Duodenal mucosa (tissue), 2 donors: Measurements from ENCODE around the gene LONP2.
"Not testable (repeated sequence)": the region's sequence is repeated elsewhere in the genome, so short reads cannot be mapped to it uniquely, and the experiment has no call there.

Experiments
- H3K27ac ChIP-seq: one replicate; pipeline ENCODE4 v1.7.0; 2013; ENCODE audit warnings: low read depth, low read length
- H3K27me3 ChIP-seq, 2 donors: one replicate each; pipeline ENCODE4 v1.7.0; 2013; ENCODE audit warnings: low read length in 2 of 2, control low read depth in 1 of 2; ENCODE audit not compliant: insufficient read depth in 2 of 2, control insufficient read depth in 1 of 2
- H3K36me3 ChIP-seq, 2 donors: one replicate each; pipeline ENCODE4 v1.7.0; 2013; ENCODE audit warnings: low read length in 2 of 2, control low read depth in 1 of 2; ENCODE audit not compliant: insufficient read depth in 2 of 2, control insufficient read depth in 1 of 2
- H3K4me1 ChIP-seq, 2 donors: one replicate each; pipeline ENCODE4 v1.7.0; 2013; ENCODE audit warnings: low read length in 2 of 2, control low read depth in 1 of 2; ENCODE audit not compliant: insufficient read depth in 2 of 2, control insufficient read depth in 1 of 2
- H3K4me3 ChIP-seq, 2 donors: one replicate each; pipeline ENCODE4 v1.7.0; 2013; ENCODE audit warnings: low read length in 2 of 2, low read depth in 1 of 2
- H3K9ac ChIP-seq, 2 donors: one replicate each; pipeline ENCODE4 v1.7.0; 2013; ENCODE audit warnings: low read length in 2 of 2, low read depth in 1 of 2
- H3K9me3 ChIP-seq, 2 donors: one replicate each; pipeline ENCODE4 v1.7.0; 2013; ENCODE audit warnings: low read length in 2 of 2, control low read depth in 1 of 2; ENCODE audit not compliant: control insufficient read depth in 1 of 2

Gene LONP2

GRCh38 chr16:48350736-48351135, 106.6 kb downstream of the LONP2 start:
- Histone ChIP-seq H3K27ac (no peak overlapping the region), H3K4me3 (no peak overlapping the region), H3K9ac (no peak overlapping the region), H3K9me3 (no peaks in the 10 kb centered on the region), H3K27me3 (no peaks in the 10 kb centered on the region), H3K36me3 (peaks cover 22 to 53% of the 10 kb centered on the region in 2 donors), H3K4me1 (no peaks in the 10 kb centered on the region)

- H3K4me1 ChIP-seq = no peaks in the 10 kb centered on the region
- H3K27me3 ChIP-seq = no peaks in the 10 kb centered on the region
- H3K27ac ChIP-seq = no peak overlapping the region
- no peaks in the 10 kb centered on the region for H3K9me3 ChIP-seq
- no peak overlapping the region for H3K4me3 ChIP-seq
- no peak overlapping the region for H3K9ac ChIP-seq
- peaks cover 20 to 58% of the 10 kb centered on the region in 2 donors for H3K36me3 ChIP-seq
These were observed 108.7 kb downstream of the LONP2 start for GRCh38 chr16:48352648-48353390.

- H3K36me3 ChIP-seq = peaks cover 18 to 52% of the 10 kb centered on the region in 2 donors
- H3K9me3 ChIP-seq = no peaks in the 10 kb centered on the region
- peak overlapping the region in 1 of 2 donors; percentile 1 for H3K9ac ChIP-seq
- no peaks in the 10 kb centered on the region for H3K4me1 ChIP-seq
- no peaks in the 10 kb centered on the region for H3K27me3 ChIP-seq
- H3K27ac ChIP-seq = no peak overlapping the region
- no peak overlapping the region for H3K4me3 ChIP-seq
These were observed 109.6 kb downstream of the LONP2 start for GRCh38 chr16:48353565-48354163.

GRCh38 chr16:48354385-48354784, 110.3 kb downstream of the LONP2 start:
- H3K36me3 ChIP-seq = peaks cover 18 to 45% of the 10 kb centered on the region in 2 donors
- H3K4me3 ChIP-seq, H3K4me1 ChIP-seq, H3K9me3 ChIP-seq, H3K9ac ChIP-seq, H3K27me3 ChIP-seq, H3K27ac ChIP-seq: not testable (repeated sequence)

GRCh38 chr16:48354877-48355855, 111.1 kb downstream of the LONP2 start:
- H3K9me3 ChIP-seq = no peaks in the 10 kb centered on the region
- no peak overlapping the region for H3K4me3 ChIP-seq
- no peaks in the 10 kb centered on the region for H3K27me3 ChIP-seq
- no peaks in the 10 kb centered on the region for H3K4me1 ChIP-seq
- no peak overlapping the region for H3K27ac ChIP-seq
- H3K9ac ChIP-seq = no peak overlapping the region
- H3K36me3 ChIP-seq = peaks cover 18 to 40% of the 10 kb centered on the region in 2 donors

- no peaks in the 10 kb centered on the region for H3K27me3 ChIP-seq
- H3K9ac ChIP-seq = no peak overlapping the region
- H3K9me3 ChIP-seq = no peaks in the 10 kb centered on the region
- no peak overlapping the region for H3K27ac ChIP-seq
- H3K4me1 ChIP-seq = no peaks in the 10 kb centered on the region
- H3K36me3 ChIP-seq = peaks cover 14 to 32% of the 10 kb centered on the region in 2 donors
- H3K4me3 ChIP-seq = no peak overlapping the region
These were observed 112.7 kb downstream of the LONP2 start for GRCh38 chr16:48356633-48357376.

GRCh38 chr16:48358419-48358818, 114.3 kb downstream of the LONP2 start:
- H3K36me3 ChIP-seq = peaks cover 13 to 26% of the 10 kb centered on the region in 2 donors

GRCh38 chr16:48359983-48360382, 115.9 kb downstream of the LONP2 start:
- Histone ChIP-seq H3K9ac (no peak overlapping the region), H3K4me3 (no peak overlapping the region), H3K27me3 (no peaks in the 10 kb centered on the region), H3K36me3 (peaks cover 13 to 26% of the 10 kb centered on the region in 2 donors), H3K27ac (no peak overlapping the region), H3K4me1 (peaks cover 7 to 13% of the 10 kb centered on the region in 2 donors), H3K9me3 (no peaks in the 10 kb centered on the region)

More at GRCh38 chr16:48358419-48358818, 114.3 kb downstream of the LONP2 start:
- no peaks in the 10 kb centered on the region for H3K27me3 ChIP-seq
- H3K9ac ChIP-seq = no peak overlapping the region
- no peak overlapping the region for H3K4me3 ChIP-seq
- no peak overlapping the region for H3K27ac ChIP-seq
- H3K4me1 ChIP-seq = peaks cover 0 to under 1% of the 10 kb centered on the region in 2 donors
- no peaks in the 10 kb centered on the region for H3K9me3 ChIP-seq

GRCh38 chr16:48361012-48361411, 116.9 kb downstream of the LONP2 start:
- peaks cover 14 to 19% of the 10 kb centered on the region in 2 donors for H3K4me1 ChIP-seq
- no peak overlapping the region for H3K27ac ChIP-seq
- H3K9me3 ChIP-seq = no peaks in the 10 kb centered on the region
- H3K4me3 ChIP-seq = no peak overlapping the region
- no peak overlapping the region for H3K9ac ChIP-seq
- no peaks in the 10 kb centered on the region for H3K27me3 ChIP-seq
- peaks cover 10 to 24% of the 10 kb centered on the region in 2 donors for H3K36me3 ChIP-seq
